ENCODE measurements around the gene KRT5.

The KRT5 gene

DNA sequence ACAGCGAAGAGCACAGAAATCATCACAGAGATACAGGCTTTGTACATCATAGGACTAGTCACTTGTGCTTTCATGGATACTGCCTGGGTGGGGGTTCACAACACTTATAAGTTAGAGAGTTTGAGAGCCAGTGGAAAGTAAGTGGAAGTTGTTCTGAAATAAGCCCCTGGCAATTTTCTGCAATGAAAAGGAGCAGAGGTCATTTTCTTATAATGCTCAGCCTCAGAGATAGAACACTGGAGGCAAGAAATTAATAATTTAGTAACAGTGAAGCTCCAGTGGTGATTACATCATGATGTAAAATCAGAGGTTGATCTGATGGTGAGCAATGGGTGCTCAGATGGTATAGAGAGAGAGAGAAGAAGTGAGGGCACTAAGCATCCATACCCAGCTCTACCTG lies 33.0 kb downstream of the KRT5 start:
- Mint-ChIP-seq H3K4me3 (no peak overlapping the region), H3K27me3 (peaks cover 27% of the 10 kb centered on the region), H3K4me1 (ENCODE audit: low read depth) (no peaks in the 10 kb centered on the region), H3K27ac (no peak overlapping the region), H3K9me3 (peaks cover 11% of the 10 kb centered on the region), H3K36me3 (ENCODE audit: low read depth) (no peaks in the 10 kb centered on the region)
- intact Hi-C loops (cut with micrococcal nuclease), result no loop called here

DNA sequence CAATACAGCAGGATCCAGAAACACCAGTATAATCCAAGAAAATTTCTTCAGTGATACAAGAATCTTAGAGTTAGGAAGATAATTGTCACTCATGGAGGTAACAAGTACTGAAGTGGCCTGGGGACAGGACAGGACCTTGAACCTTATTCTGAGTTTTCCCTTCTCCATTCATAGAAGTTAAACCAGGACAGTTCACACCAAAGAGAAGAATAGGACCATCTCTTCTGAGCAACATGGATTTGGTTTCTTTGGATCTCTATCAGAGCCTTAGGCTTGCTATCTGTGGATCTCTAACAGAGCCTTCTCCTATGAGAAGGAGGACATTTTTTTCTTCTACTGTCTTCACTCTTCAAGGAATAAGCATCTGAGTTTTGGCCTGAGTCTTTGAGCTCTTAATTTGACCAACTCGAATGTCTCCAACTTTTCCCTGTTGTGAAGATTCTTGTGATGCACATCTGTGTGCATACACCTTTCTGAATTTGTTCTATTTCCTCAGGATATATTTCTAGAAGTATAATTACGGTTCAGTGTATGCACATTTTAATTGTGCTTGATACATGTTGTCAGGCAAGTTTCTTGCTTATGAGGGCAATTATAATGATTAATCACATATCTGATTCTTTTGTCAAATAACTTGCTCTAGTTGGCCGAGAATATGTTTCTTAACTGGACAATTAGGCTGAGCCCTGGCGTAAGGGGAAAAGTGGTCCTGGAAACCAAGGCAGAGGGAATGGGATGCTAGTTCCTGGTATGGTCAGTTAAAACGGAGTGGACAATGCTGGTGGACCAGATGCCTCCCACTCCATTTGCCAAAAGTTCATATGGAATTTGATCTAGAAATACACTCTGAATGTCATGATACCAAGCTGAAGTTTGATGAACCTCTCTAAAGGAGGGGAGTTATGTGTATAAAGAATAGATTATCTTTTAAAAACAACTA lies 33.8 kb downstream of the KRT5 start:
- no peaks in the 10 kb centered on the region for H3K36me3 Mint-ChIP-seq (ENCODE audit: low read depth)
- H3K9me3 Mint-ChIP-seq, result peaks cover 11% of the 10 kb centered on the region
- H3K27me3 Mint-ChIP-seq, result peaks cover 26% of the 10 kb centered on the region
- no peaks in the 10 kb centered on the region for H3K4me1 Mint-ChIP-seq (ENCODE audit: low read depth)
- no peak overlapping the region for H3K4me3 Mint-ChIP-seq
- H3K27ac Mint-ChIP-seq, result no peak overlapping the region
- intact Hi-C loops (cut with micrococcal nuclease), result no loop called here

GRCh38 chr12:52480073-52480472 lies 40.1 kb downstream of the KRT5 start:
- H3K36me3 Mint-ChIP-seq (ENCODE audit: low read depth), result no peaks in the 10 kb centered on the region
- peaks cover 6% of the 10 kb centered on the region for H3K9me3 Mint-ChIP-seq
- no peak overlapping the region for H3K4me3 Mint-ChIP-seq
- intact Hi-C loops (cut with micrococcal nuclease), result no loop called here
- H3K4me1 Mint-ChIP-seq (ENCODE audit: low read depth), result no peaks in the 10 kb centered on the region
- no peak overlapping the region for H3K27ac Mint-ChIP-seq
- H3K27me3 Mint-ChIP-seq, result peaks cover 19% of the 10 kb centered on the region

DNA sequence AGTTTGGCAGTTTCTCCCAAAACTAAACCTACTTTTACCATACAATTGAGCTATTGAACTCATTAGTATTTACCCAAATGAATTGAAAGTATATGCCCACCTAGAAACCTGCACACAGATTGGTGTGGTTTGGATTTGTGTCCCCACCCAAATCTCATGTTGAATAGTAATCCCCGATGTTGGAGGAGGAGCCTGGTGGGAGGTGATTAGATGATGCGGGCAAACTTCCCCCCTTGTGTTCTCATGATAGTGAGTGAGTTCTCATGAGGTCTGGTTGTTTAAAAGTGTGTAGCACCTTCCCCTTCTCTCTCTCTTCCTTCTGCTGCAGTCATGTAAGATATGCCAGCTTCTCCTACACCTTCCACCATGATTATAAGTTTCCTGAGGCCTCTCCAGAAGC lies 42.5 kb downstream of the KRT5 start:
- intact Hi-C loops (cut with micrococcal nuclease), result no loop called here
- H3K4me1 Mint-ChIP-seq (ENCODE audit: low read depth), result no peaks in the 10 kb centered on the region
- H3K27me3 Mint-ChIP-seq, result peaks cover 7% of the 10 kb centered on the region
- no peak overlapping the region for H3K4me3 Mint-ChIP-seq
- H3K9me3 Mint-ChIP-seq, result no peaks in the 10 kb centered on the region
- H3K36me3 Mint-ChIP-seq (ENCODE audit: low read depth), result no peaks in the 10 kb centered on the region
- no peak overlapping the region for H3K27ac Mint-ChIP-seq

GRCh38 chr12:52474212-52474611 lies 46.0 kb downstream of the KRT5 start:
- Mint-ChIP-seq H3K4me3 (no peak overlapping the region), H3K4me1 (ENCODE audit: low read depth) (no peaks in the 10 kb centered on the region), H3K27me3 (peaks cover 4% of the 10 kb centered on the region), H3K9me3 (no peaks in the 10 kb centered on the region), H3K27ac (no peak overlapping the region), H3K36me3 (ENCODE audit: low read depth) (no peaks in the 10 kb centered on the region)
- intact Hi-C loops (cut with micrococcal nuclease), result no loop called here

GRCh38 chr12:52473768-52474167 lies 46.4 kb downstream of the KRT5 start, which contains the start of gene KRT6C:
Gene KRT6C, minus strand, starts transcription at chr12:52473805. Its CDS starts 68 bp downstream, at chr12:52473737.
- H3K9me3 Mint-ChIP-seq, result no peaks in the 10 kb centered on the region
- peaks cover 4% of the 10 kb centered on the region for H3K27me3 Mint-ChIP-seq
- no peak within 1 kb of the TSS for H3K27ac Mint-ChIP-seq
- H3K4me1 Mint-ChIP-seq (ENCODE audit: low read depth), result no peaks in the 10 kb centered on the region
- intact Hi-C loops (cut with micrococcal nuclease), result no loop called here
- no peaks in the 10 kb centered on the region for H3K36me3 Mint-ChIP-seq (ENCODE audit: low read depth)
- no peak within 1 kb of the TSS for H3K4me3 Mint-ChIP-seq

GRCh38 chr12:52469853-52470252 lies 50.3 kb downstream of the KRT5 start:
- intact Hi-C loops (cut with micrococcal nuclease), result no loop called here
- Mint-ChIP-seq H3K27me3 (peaks cover 8% of the 10 kb centered on the region), H3K4me1 (ENCODE audit: low read depth) (no peaks in the 10 kb centered on the region), H3K27ac (no peak overlapping the region), H3K9me3 (no peaks in the 10 kb centered on the region), H3K36me3 (ENCODE audit: low read depth) (no peaks in the 10 kb centered on the region), H3K4me3 (no peak overlapping the region)

GRCh38 chr12:52464897-52465296 lies 55.3 kb downstream of the KRT5 start:
- H3K27me3 Mint-ChIP-seq, result peaks cover 19% of the 10 kb centered on the region
- no peaks in the 10 kb centered on the region for H3K36me3 Mint-ChIP-seq (ENCODE audit: low read depth)
- H3K4me1 Mint-ChIP-seq (ENCODE audit: low read depth), result no peaks in the 10 kb centered on the region
- H3K4me3 Mint-ChIP-seq, result no peak overlapping the region
- intact Hi-C loops (cut with micrococcal nuclease), result no loop called here
- H3K9me3 Mint-ChIP-seq, result no peaks in the 10 kb centered on the region
- H3K27ac Mint-ChIP-seq, result no peak overlapping the region
